H9 (cell line): ENCODE measurements around the gene GNAI2. TPM values are rescaled to one million over a fixed set of nuclear protein-coding genes. Genes with fewer than 3 reads are reported as not detected.

Source experiments
- DNase-seq: peaks from one replicate; pipeline ENCODE4 v3.0.0-alpha.2; 2017
- H2AFZ ChIP-seq: one replicate; pipeline ENCODE4 v1.6.1; 2013; ENCODE audit warnings: mild to moderate bottlenecking, low read length, control low read depth, moderate library complexity
- H2AK5ac ChIP-seq: 2 replicates; pipeline ENCODE4 v1.6.1; 2013; ENCODE audit warnings: low read length, control low read depth, mixed read lengths; ENCODE audit not compliant: insufficient read length
- H2BK120ac ChIP-seq: one replicate; pipeline ENCODE4 v1.6.1; 2013; ENCODE audit warnings: low read depth, mild to moderate bottlenecking, low read length, control low read depth, inconsistent platforms; ENCODE audit not compliant: poor library complexity, severe bottlenecking
- H2BK12ac ChIP-seq: 2 replicates; pipeline ENCODE4 v1.6.1; 2013; ENCODE audit warnings: low read length, control low read depth, mixed read lengths, low read depth; ENCODE audit not compliant: insufficient read length
- H2BK15ac ChIP-seq: 2 replicates; pipeline ENCODE4 v1.6.1; 2013; ENCODE audit warnings: low read depth, low read length, control low read depth
- H2BK20ac ChIP-seq: one replicate; pipeline ENCODE4 v1.6.1; 2013; ENCODE audit warnings: low read depth, mild to moderate bottlenecking, low read length, control low read depth, inconsistent platforms; ENCODE audit not compliant: poor library complexity, severe bottlenecking
- H2BK5ac ChIP-seq: 2 replicates; pipeline ENCODE4 v1.6.1; 2013; ENCODE audit warnings: low read length, control low read depth, mixed read lengths; ENCODE audit not compliant: insufficient read length
- H3K14ac ChIP-seq: 2 replicates; pipeline ENCODE4 v1.6.1; 2013; ENCODE audit warnings: low read length, control low read depth; ENCODE audit not compliant: insufficient read depth
- H3K18ac ChIP-seq: 2 replicates; pipeline ENCODE4 v1.6.1; 2013; ENCODE audit warnings: low read depth, mild to moderate bottlenecking, mixed read lengths, low read length, control low read depth; ENCODE audit not compliant: insufficient read length
- H3K23ac ChIP-seq: 2 replicates; pipeline ENCODE4 v1.6.1; 2013; ENCODE audit warnings: low read length, control low read depth, mixed read lengths, low read depth; ENCODE audit not compliant: insufficient read length
- H3K23me2 ChIP-seq: 2 replicates; pipeline ENCODE4 v1.6.1; 2013; ENCODE audit warnings: low read depth, mild to moderate bottlenecking, mixed read lengths, low read length, control low read depth; ENCODE audit not compliant: insufficient read length, poor library complexity, severe bottlenecking
- H3K27ac ChIP-seq: 2 replicates; pipeline ENCODE4 v1.5.1; 2013; ENCODE audit warnings: low read length, control low read depth, mixed read lengths, low read depth; ENCODE audit not compliant: insufficient read length
- H3K27me3 ChIP-seq: 2 replicates; pipeline ENCODE4 v1.6.1; 2013; ENCODE audit warnings: low read length, control low read depth, inconsistent platforms; ENCODE audit not compliant: insufficient read depth
- H3K4ac ChIP-seq: 2 replicates; pipeline ENCODE4 v1.6.1; 2013; ENCODE audit warnings: low read depth, mild to moderate bottlenecking, control low read depth, inconsistent platforms, low read length, moderate library complexity
- H3K4me1 ChIP-seq: 2 replicates; pipeline ENCODE4 v1.6.1; 2013; ENCODE audit warnings: low read length, control low read depth, inconsistent platforms; ENCODE audit not compliant: insufficient read depth
- H3K4me2 ChIP-seq: 2 replicates; pipeline ENCODE4 v1.6.1; 2013; ENCODE audit warnings: low read length, control low read depth, mixed read lengths; ENCODE audit not compliant: insufficient read length, insufficient read depth
- H3K56ac ChIP-seq: 2 replicates; pipeline ENCODE4 v1.6.1; 2013; ENCODE audit warnings: low read depth, mild to moderate bottlenecking, mixed read lengths, low read length, control low read depth; ENCODE audit not compliant: insufficient read length
- H3K79me1 ChIP-seq: 2 replicates; pipeline ENCODE4 v1.6.1; 2013; ENCODE audit warnings: low read depth, mild to moderate bottlenecking, moderate library complexity, low read length, control low read depth, inconsistent platforms; ENCODE audit not compliant: insufficient read depth, poor library complexity, severe bottlenecking
- H3K79me2 ChIP-seq: 2 replicates; pipeline ENCODE4 v1.6.1; 2013; ENCODE audit warnings: low read length, control low read depth, inconsistent platforms; ENCODE audit not compliant: insufficient read depth
- H3K9ac ChIP-seq: 2 replicates; pipeline ENCODE4 v1.6.1; 2013; ENCODE audit warnings: low read length, control low read depth, mixed read lengths; ENCODE audit not compliant: insufficient read length; ENCODE audit errors: extremely low read depth
- H3K9me3 ChIP-seq: one replicate; pipeline ENCODE4 v1.6.1; 2013; ENCODE audit warnings: low read depth, low read length, inconsistent platforms; ENCODE audit not compliant: control insufficient read depth
- H3T11ph ChIP-seq: one replicate; pipeline ENCODE4 v1.6.1; 2013; ENCODE audit warnings: mild to moderate bottlenecking, low read length, control low read depth, inconsistent platforms
- H4K20me1 ChIP-seq: one replicate; pipeline ENCODE4 v1.6.1; 2013; ENCODE audit not compliant: control insufficient read depth, insufficient read length, insufficient read depth
- H4K5ac ChIP-seq: 2 replicates; pipeline ENCODE4 v1.6.1; 2013; ENCODE audit warnings: low read depth, mild to moderate bottlenecking, mixed read lengths, low read length, control low read depth; ENCODE audit not compliant: insufficient read length
- H4K8ac ChIP-seq: replicated peaks from 2 replicates; pipeline ENCODE4 v1.6.1; 2013; ENCODE audit warnings: low read length, control low read depth, mixed read lengths, low read depth; ENCODE audit not compliant: insufficient read length
- H4K91ac ChIP-seq: 2 replicates; pipeline ENCODE4 v1.6.1; 2013; ENCODE audit warnings: low read depth, mild to moderate bottlenecking, moderate library complexity, mixed read lengths, low read length, control low read depth; ENCODE audit not compliant: insufficient read length
- H3K27ac Mint-ChIP-seq, 3 experiments: 2 replicates in 2 of 3; 3 replicates in 1 of 3; pipeline ENCODE4 v1.8.0; 2020 to 2021; ENCODE audit warnings: mixed read lengths in 3 of 3, mild to moderate bottlenecking in 1 of 3, moderate library complexity in 1 of 3
- H3K27me3 Mint-ChIP-seq: 2 replicates; pipeline ENCODE4 v1.8.0; 2021; ENCODE audit warnings: low read depth, mild to moderate bottlenecking, moderate library complexity, mixed read lengths
- H3K36me3 Mint-ChIP-seq, 3 experiments: 2 replicates in 2 of 3; 3 replicates in 1 of 3; pipeline ENCODE4 v1.8.0; 2020 to 2021; ENCODE audit warnings: low read depth in 3 of 3, mixed read lengths in 3 of 3; ENCODE audit not compliant: insufficient read depth in 1 of 3
- H3K4me1 Mint-ChIP-seq, 2 experiments: 2 replicates each; pipeline ENCODE4 v1.8.0; 2020; ENCODE audit warnings: mixed read lengths in 2 of 2
- H3K4me3 Mint-ChIP-seq, 2 experiments: 2 replicates in 1 of 2; 3 replicates in 1 of 2; pipeline ENCODE4 v1.8.0; 2020 to 2021; ENCODE audit warnings: mild to moderate bottlenecking in 2 of 2, mixed read lengths in 2 of 2, moderate library complexity in 1 of 2
- H3K9me3 Mint-ChIP-seq, 2 experiments: 2 replicates in 1 of 2; 3 replicates in 1 of 2; pipeline ENCODE4 v1.8.0; 2020; ENCODE audit warnings: mild to moderate bottlenecking in 2 of 2, mixed read lengths in 2 of 2, moderate library complexity in 1 of 2
- WGBS: extraction: QIAGEN DNeasy Blood & Tissue Kit; methylation state at CpG from one replicate; pipeline ENCODE4 v1.1.7; 2013; ENCODE audit warnings: missing lambda C conversion rate, low lambda C conversion rate, mixed read lengths; ENCODE audit not compliant: insufficient read length; ENCODE audit errors: extremely low coverage; 5-methylcytosine and 5-hydroxymethylcytosine counted together
- total RNA-seq: library from RNA; stranded (reverse); gene quantifications from 2 replicates; pipeline ENCODE4 v1.2.1, GENCODE V29; 2021
- TF ChIP-seq, protein P1 (sequence below): fragments of 200-600 bp; sonication (generic); conservative IDR thresholded peaks from 3 replicates; pipeline ENCODE4 v1.8.0; 2021; ENCODE audit warnings: antibody characterized with exemption, mild to moderate bottlenecking

The GNAI2 gene
- total RNA-seq, 1 experiment from 2014 or later, result 218 TPM

DNA sequence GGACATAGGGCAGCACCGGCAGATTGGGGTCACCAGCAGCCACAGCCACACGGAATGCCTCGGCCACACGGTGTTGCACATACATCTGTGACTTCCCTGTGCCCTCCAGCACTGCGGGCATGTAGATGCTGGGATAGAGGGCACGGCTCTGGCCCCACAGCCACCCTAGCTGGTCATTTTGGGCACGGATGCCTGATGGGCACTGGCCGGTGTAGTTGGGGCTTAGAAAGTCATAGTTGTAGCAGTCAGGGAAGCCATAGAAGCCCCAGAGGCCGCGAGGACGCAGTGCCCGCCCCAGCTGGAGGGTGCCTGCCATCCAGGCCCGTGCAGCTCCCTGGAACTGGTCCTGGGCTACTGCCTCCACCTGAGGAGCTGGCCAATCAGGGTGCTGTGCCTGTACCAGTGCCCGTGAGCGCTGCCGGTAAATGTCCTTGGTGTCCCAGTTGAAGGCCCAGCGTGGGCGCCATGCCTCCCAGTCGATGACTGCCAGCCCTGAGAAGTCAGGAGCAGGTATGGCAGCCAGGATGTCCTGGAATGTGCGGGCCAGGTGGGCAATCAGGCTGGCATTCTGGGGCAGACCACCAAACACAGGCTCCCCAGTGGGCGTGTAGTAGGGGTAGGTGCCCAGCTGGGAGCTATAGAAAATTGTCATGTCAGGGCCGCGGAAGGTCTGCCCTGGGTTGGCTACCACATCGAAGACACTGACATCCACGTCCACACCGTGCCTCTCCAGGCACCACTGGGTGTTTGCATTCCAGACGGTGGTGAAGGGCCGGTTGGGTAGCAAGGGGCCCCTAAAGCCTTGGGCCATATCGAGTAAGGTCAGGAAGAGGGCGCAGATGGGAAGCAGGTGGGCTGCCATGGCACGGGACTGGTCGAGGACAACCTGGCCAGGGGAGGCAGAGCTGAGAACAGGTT lies 66.3 kb downstream of the GNAI2 start:
- H2BK5ac ChIP-seq, result no peak overlapping the region
- no peak overlapping the region for H3K4me3 Mint-ChIP-seq
- H3K27ac ChIP-seq, result no peak overlapping the region

More for the DNA sequence above, 66.3 kb downstream of the GNAI2 start:
- Histone ChIP-seq H3K23ac (no peak overlapping the region), H3K23me2 (peaks cover 6% of the 10 kb centered on the region), H2BK120ac (no peak overlapping the region), H4K8ac (no peak overlapping the region), H4K5ac (no peak overlapping the region), H3K4me2 (no peak overlapping the region), H2BK15ac (no peak overlapping the region), H3K27me3 (no peaks in the 10 kb centered on the region), H3K9ac (no peak overlapping the region), H3K14ac (no peak overlapping the region), H3K79me2 (no peaks in the 10 kb centered on the region), H3K9me3 (no peaks in the 10 kb centered on the region), H3K18ac (no peak overlapping the region), H3K79me1 (no peaks in the 10 kb centered on the region), H4K20me1 (no peaks in the 10 kb centered on the region), H3K56ac (no peak overlapping the region), H2AFZ (no peak overlapping the region), H3T11ph (no peak overlapping the region), H2AK5ac (no peak overlapping the region), H2BK12ac (no peak overlapping the region), H3K4me1 (no peaks in the 10 kb centered on the region), H2BK20ac (no peak overlapping the region), H3K4ac (no peak overlapping the region), H4K91ac (no peak overlapping the region)
- WGBS, result no CpG with 5 or more reads among the region's 32 CpGs
- Mint-ChIP-seq H3K36me3 (peaks cover 0 to 2% (median 2%) of the 10 kb centered on the region in 3 experiments; a peak in 1 of 7 replicates), H3K9me3 (peaks cover 8 to 17% of the 10 kb centered on the region in 2 experiments), H3K27ac (peak overlapping the region in 2 of 3 experiments; percentile 82 to 86; a peak in 4 of 7 replicates), H3K27me3 (no peaks in the 10 kb centered on the region), H3K4me1 (peaks cover 25 to 27% of the 10 kb centered on the region in 2 experiments)
- DNase-seq, result no peak
- TF ChIP-seq, protein P1, sequence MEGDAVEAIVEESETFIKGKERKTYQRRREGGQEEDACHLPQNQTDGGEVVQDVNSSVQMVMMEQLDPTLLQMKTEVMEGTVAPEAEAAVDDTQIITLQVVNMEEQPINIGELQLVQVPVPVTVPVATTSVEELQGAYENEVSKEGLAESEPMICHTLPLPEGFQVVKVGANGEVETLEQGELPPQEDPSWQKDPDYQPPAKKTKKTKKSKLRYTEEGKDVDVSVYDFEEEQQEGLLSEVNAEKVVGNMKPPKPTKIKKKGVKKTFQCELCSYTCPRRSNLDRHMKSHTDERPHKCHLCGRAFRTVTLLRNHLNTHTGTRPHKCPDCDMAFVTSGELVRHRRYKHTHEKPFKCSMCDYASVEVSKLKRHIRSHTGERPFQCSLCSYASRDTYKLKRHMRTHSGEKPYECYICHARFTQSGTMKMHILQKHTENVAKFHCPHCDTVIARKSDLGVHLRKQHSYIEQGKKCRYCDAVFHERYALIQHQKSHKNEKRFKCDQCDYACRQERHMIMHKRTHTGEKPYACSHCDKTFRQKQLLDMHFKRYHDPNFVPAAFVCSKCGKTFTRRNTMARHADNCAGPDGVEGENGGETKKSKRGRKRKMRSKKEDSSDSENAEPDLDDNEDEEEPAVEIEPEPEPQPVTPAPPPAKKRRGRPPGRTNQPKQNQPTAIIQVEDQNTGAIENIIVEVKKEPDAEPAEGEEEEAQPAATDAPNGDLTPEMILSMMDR, result no peak
